ENCODE results near the gene MBOAT1. TPM values are rescaled to one million over a fixed set of nuclear protein-coding genes. Genes with fewer than 3 reads are reported as not detected.
"Not testable (repeated sequence)": the region's sequence is repeated elsewhere in the genome, so short reads cannot be mapped to it uniquely, and the experiment has no call there.

Gene MBOAT1
- polyA plus RNA-seq, 1 experiment = 2.7 TPM

- Histone ChIP-seq H3K36me3 (ENCODE audit: control insufficient read depth, insufficient read depth, low read length) (no peaks in the 10 kb centered on the region), H3K27me3 (ENCODE audit: control insufficient read depth, insufficient read depth, low read length) (no peaks in the 10 kb centered on the region), H3K4me3 (ENCODE audit: low read depth, low read length) (no peak overlapping the region)
- ChIA-PET POLR2A (no interaction called here), CTCF (interaction anchor here (1.4 kb wide), 1 partner anchor 10 kb away, joined by 3 read pairs; no protein-coding TSS in a partner anchor)
- TF ChIP-seq, protein P1, sequence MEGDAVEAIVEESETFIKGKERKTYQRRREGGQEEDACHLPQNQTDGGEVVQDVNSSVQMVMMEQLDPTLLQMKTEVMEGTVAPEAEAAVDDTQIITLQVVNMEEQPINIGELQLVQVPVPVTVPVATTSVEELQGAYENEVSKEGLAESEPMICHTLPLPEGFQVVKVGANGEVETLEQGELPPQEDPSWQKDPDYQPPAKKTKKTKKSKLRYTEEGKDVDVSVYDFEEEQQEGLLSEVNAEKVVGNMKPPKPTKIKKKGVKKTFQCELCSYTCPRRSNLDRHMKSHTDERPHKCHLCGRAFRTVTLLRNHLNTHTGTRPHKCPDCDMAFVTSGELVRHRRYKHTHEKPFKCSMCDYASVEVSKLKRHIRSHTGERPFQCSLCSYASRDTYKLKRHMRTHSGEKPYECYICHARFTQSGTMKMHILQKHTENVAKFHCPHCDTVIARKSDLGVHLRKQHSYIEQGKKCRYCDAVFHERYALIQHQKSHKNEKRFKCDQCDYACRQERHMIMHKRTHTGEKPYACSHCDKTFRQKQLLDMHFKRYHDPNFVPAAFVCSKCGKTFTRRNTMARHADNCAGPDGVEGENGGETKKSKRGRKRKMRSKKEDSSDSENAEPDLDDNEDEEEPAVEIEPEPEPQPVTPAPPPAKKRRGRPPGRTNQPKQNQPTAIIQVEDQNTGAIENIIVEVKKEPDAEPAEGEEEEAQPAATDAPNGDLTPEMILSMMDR (IDR thresholded peaks at IDR 0.05; ENCODE audit: insufficient read depth, low read depth, low read length) = no peak
- no peak for DNase-seq (ENCODE audit: low read depth)
These were observed 29.2 kb downstream of the MBOAT1 start for GRCh38 chr6:20182926-20183521.

DNA sequence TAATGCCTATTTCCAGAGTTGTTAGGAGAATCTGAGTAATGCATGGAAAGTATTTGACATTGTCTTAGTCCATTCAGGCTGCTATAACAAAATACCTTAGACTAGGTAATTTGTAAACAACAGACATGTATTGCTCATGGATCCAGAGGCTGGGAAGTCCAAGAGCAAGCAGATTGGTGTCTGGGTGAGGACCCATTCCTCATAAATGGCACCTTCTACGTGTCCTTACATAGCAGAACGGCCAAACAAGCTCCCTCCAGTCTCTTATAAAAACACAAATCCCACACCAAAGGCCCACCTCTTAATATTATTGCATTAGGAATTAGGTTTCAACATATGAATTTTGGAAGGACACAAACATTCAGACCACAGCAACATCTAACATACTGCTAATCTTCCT lies 30.2 kb downstream of the MBOAT1 start:
- no peaks in the 10 kb centered on the region for H3K36me3 ChIP-seq (ENCODE audit: control insufficient read depth, insufficient read depth, low read length)
- no peak overlapping the region for H3K4me3 ChIP-seq (ENCODE audit: low read depth, low read length)
- H3K27me3 ChIP-seq (ENCODE audit: control insufficient read depth, insufficient read depth, low read length) = no peaks in the 10 kb centered on the region
- ChIA-PET POLR2A (no interaction called here), CTCF (no interaction called here)
- no peak for DNase-seq (ENCODE audit: low read depth)
- TF ChIP-seq, protein P1 (IDR thresholded peaks at IDR 0.05; ENCODE audit: insufficient read depth, low read depth, low read length) = no peak

DNA sequence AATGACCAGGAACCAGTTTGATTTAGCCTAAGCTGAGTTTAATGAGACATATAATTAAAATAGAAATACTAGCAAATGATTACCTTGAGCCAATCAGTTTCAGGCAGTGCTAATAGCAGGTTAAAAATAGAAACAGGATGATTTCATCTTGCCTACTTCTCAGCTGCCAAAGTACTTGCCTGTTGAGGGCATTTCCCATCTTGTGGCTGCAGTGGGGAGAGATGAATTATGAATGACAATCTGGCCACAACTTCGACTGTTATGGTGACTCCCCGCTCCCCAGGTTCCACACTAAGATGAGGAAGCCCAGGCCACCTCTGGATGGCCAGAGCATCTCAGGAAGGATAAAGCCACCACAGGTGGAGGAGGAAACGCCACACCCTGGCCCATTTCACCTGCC lies 31.3 kb downstream of the MBOAT1 start:
- CTCF ChIA-PET = interaction anchor here (0.6 to 0.7 kb wide), 2 partner anchors 11 to 32 kb away, joined by 3 read pairs; partner anchors contain the start of gene MBOAT1

GRCh38 chr6:20179287-20180045 lies 32.8 kb downstream of the MBOAT1 start:
- H3K4me3 ChIP-seq (ENCODE audit: low read depth, low read length); POLR2A ChIA-PET; H3K27me3 ChIP-seq (ENCODE audit: control insufficient read depth, insufficient read depth, low read length); DNase-seq (ENCODE audit: low read depth); H3K36me3 ChIP-seq (ENCODE audit: control insufficient read depth, insufficient read depth, low read length): not testable (repeated sequence)
- CTCF ChIA-PET = interaction anchor here (0.7 kb wide), 1 partner anchor 59 kb away, joined by 3 read pairs; no protein-coding TSS in a partner anchor

More for the DNA sequence above, 31.3 kb downstream of the MBOAT1 start:
- TF ChIP-seq, protein P1 (IDR thresholded peaks at IDR 0.05; ENCODE audit: insufficient read depth, low read depth, low read length) = no peak
- Histone ChIP-seq H3K4me3 (ENCODE audit: low read depth, low read length) (no peak overlapping the region), H3K27me3 (ENCODE audit: control insufficient read depth, insufficient read depth, low read length) (no peaks in the 10 kb centered on the region), H3K36me3 (ENCODE audit: control insufficient read depth, insufficient read depth, low read length) (no peaks in the 10 kb centered on the region)
- DNase-seq (ENCODE audit: low read depth) = no peak
- POLR2A ChIA-PET = no interaction called here

GRCh38 chr6:20178327-20178726 lies 33.9 kb downstream of the MBOAT1 start:
- Histone ChIP-seq H3K36me3 (ENCODE audit: control insufficient read depth, insufficient read depth, low read length) (no peaks in the 10 kb centered on the region), H3K27me3 (ENCODE audit: control insufficient read depth, insufficient read depth, low read length) (no peaks in the 10 kb centered on the region), H3K4me3 (ENCODE audit: low read depth, low read length) (no peak overlapping the region)
- TF ChIP-seq, protein P1 (IDR thresholded peaks at IDR 0.05; ENCODE audit: insufficient read depth, low read depth, low read length) = no peak
- ChIA-PET CTCF (no interaction called here), POLR2A (no interaction called here)
- DNase-seq (ENCODE audit: low read depth) = no peak

Data from BJ (cell line).